Measurements from ENCODE around the gene INPPL1.

DNA sequence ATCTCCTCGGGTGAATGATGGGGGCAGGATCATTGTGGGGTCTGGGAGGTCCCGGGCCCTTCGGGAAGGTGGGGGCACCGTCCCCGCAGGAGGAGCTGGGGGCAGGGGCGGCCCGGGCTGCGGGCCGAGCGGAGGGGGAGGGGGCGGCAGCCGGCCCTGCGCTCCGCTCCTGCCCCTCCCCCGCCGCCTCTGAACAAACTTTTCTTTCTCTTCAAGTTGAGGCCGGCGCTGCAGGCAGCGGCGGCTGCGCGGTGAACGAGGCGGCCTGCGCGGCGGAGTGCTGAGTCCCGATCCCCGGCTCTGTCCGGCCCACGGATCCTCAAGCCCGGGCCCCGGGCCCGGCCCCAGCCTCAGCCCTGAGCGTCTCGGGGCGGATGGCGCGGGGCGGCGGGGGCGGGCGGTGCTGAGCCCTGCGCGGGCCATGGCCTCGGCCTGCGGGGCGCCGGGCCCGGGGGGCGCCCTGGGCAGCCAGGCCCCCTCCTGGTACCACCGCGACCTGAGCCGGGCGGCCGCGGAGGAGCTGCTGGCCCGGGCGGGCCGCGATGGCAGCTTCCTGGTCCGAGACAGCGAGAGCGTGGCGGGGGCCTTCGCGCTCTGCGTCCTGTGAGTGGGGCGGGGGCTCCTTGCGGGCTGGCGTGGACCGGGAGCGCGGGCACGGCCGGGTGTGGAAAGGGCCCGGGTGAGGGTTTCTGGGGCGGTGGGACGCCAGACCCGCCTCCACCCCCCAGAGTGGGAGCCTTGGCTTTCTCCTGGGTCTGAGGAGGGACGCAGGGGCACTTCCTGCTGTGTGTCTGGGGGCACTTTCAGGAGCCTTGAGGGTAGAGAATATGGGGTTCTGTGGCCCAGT, at the start of gene INPPL1:
- TF ChIP-seq CTCF (IDR thresholded peaks at IDR 0.05) = no peak
- peak in 1 of 2 donors; percentile 31 for TF ChIP-seq POLR2A (IDR thresholded peaks at IDR 0.05)
